NCI-H2029 treated with DMSO at 0.1 percent for 48 hours (cell line): ENCODE measurements around the gene WNT3A.

Source experiments
- DNase-seq: peaks from one replicate; lab custom pipeline; 2025; lab: John Stamatoyannopoulos, UW

The WNT3A gene

DNA sequence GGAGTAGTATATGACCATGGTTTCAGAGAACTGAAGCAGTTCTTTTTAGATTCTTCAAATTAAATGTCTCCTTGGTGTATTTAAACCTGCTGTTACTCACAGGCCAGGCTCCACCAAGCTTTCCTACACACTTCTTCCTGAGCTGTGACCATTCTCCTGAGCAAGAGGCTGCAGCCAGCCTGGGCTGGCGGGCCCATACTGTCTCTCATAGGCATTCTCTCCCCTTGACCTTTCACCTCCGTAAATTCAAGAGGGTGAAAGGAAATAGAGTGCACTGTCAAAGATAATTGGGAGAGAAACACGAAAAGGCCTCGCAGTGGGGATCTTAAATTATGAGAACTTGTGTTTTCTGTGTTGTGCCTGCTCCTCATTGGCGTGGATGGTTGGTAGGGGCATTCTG lies 78.0 kb downstream of the WNT3A start:
- no peak for DNase-seq

DNA sequence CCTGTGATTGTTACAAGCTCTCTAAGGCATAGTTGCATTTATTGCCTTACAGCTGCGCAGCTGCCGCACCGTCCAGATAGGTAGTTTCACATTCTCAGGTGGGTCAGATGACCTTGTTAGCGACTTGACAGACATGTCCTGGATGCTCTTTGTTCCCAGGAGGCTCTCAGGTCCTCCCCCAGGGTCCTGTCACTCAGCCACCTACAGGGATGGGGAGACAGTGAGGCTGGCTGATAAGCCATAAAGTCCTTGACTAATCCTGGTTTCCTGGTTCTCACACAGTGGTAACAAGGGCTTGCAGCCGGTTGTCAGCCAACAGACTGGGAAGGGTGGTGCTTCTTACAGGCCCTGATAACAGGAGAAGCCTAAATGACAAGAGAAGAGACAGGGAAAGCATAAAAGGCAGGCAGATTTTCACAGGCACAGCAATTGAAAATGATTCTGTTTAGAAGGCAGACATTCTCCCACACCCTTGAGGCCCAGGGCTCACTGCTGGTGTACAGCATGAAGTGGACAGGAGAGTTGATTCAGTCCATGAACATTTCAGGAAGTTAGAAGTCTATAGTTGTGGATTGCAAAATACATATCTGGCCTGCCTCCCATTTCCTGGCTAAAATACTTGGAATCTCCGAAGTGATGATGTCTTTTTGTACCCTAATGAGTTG lies 78.6 kb downstream of the WNT3A start:
- DNase-seq: no peak

DNA sequence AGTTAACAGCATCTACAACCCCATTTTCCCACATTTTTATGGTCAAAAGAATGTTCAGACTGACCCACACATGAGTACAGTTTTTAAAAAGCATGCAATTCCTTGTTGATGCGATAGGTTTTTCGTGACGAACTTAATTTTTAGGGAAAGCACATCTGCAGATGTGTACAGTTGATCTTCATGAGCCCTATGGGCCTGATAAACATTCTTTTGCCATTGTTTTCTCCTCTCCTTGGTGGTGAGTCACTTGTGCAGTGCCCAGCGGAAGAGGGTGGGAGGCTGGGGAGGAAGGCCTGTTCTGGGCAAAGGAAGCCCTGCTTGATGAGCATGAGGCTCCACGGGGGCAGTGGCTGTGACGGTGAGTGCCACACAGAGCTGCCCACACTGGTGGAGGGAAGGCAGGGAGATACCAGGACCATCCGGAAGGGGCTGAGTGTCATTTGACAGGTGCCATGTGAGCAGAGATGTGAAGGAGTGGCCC lies 81.0 kb downstream of the WNT3A start:
- DNase-seq: no peak

DNA sequence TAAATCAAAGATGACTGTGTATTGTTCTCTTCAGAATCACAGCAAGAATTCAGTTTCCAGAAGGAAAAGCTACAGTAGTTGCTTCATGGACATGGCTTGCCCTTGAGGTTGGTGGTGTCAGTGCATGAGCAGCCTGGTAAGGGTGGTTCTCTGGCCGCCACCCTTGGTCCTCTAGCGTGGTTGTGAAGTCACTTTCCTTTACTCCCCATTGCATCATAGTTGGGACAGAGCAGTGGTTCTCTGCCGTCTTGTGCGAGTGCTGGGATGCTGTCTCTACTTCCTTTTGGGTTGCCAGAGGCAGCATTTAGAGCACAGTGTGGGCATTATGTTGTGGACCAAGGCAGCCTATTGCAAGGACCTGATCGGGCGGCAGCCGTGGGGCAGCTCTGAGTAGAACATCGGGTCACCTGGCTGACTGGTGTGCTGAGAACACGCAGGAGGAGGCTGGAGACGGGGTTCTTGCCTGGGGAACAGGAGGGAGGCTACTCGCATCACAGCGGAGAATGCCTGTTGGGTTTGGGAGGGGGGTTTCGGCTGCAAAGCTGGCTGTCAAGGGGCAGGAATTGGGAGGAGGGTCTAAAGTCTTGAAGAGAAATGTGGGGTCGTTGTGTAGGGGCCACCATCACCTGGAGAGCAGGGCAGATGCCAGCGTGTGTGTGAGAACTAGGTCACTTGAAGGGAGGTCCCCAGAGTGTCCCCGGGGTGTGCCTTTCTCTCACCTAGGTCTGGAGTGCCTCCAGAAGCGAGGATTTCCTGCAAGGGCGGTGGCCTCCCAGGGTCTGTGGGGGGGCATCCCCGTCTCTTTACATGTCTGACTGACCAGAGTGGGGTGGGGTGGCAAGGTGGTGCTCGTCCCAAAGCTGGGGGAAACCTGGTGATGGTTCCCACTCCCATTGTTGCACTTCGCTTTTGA lies 82.0 kb downstream of the WNT3A start:
- DNase-seq: no peak

DNA sequence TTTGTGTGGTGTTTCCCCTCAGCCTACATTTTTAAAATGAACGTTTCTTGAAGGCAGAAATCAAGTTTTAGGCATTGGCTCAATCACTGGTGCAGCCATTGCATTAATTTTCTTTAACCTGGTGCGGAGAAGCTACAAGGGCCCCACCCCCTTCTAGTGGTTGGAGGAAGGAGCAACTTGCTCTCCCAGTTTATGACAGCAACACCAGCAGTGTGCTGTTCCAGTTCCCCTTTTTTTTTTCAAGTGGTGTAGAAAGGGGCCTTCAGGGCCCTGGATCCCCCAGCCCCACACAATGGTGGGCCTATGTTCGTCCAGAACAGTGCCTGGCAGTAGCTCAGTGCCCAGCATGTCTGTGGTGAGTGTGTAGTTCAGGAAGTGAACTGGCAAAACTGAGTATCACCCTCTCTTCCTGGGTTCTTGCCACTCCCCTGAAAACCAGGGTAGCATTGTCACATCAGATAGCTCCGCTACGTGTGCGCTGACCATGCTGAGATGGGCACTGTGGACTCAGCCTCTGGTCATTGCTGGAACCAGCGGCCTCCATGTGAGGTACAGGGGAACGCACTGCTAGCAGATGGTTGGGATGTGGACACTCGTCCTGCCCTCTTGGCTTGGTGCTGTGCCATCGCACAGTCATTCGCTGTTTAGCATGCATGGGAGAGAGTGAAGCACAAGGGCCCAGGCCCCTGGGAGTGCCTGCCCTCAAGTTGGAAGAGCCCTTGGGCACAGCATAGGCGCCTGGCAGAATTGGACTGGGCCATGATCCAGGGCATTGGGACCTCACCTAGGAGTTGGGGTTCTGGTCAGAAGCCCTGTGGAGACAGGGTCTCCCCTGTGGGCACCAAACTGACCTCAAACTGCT lies 83.0 kb downstream of the WNT3A start:
- DNase-seq: no peak

DNA sequence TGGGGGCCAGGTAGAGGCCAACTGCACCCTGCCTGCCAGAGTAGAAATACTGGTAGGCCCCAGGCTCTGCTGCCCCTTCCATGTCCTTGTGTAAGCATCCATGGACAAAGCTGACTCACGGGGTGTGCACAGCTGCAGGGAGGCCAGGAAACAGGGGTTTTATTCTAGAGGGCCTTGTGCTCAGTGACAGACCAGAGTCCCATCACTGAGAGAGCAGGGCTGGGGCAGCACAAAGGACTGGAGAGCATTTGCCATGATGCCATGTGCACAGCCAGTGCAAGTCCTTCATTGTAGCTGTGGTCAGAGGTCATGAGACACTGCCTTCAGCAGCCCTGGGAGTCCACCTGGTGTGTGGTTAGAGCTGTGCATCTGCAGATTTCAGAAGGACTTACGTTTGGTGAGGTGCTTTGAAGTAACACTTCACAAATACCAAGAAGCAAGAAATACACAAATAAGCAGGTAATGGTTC lies 83.8 kb downstream of the WNT3A start:
- no peak for DNase-seq

DNA sequence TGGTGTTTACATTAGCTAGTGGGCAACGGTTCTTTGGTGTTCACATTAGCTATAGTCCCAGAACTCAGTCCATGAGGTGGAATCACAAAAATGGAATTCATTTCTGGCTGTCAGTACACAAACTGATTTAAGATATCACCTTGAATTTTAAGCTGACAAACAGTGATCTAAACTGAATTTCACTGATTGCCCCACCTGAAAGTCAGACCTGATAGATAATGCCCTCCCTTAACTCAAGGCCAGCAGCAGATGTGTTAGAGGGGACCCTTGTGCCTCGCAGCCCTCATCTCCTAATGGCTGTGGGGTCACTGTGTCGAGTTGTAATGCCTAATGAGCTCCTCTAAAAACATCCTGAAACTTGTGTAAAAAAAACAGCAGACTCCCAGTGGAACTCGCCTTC lies 84.3 kb downstream of the WNT3A start:
- DNase-seq: no peak

DNA sequence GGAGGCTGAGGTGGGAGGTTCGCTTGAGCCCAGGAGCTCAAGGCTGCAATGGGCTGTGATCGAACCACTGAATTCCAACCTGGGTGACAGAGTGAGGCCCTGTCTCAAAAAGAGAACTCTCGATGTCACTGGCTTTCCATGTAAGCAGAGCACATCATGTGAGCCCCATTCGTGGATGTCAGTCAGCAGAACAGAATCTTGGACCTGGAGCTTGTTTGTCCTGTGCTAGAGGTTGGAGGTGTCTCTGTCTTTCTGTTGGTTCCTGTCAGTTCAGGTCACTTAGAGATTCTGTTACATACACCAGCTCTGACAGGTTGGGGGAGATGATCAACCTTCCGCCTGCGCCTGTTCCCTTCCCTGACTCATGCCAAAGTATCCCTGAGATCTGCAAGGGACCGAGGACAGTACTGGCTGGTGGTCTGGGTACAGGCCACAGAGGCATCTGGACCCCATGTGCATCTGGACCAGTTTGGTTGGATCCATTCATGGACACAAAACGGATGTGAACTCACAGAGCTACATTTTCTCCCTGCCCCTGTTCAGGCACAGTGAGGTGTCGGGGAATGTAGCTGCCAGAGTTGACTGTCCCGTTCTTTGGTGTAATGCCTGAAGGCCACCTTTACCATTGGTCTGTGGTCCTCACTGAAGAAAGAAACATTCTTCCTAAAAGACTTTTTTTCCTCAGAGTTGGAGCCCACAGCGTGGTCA lies 85.7 kb downstream of the WNT3A start:
- DNase-seq: no peak

DNA sequence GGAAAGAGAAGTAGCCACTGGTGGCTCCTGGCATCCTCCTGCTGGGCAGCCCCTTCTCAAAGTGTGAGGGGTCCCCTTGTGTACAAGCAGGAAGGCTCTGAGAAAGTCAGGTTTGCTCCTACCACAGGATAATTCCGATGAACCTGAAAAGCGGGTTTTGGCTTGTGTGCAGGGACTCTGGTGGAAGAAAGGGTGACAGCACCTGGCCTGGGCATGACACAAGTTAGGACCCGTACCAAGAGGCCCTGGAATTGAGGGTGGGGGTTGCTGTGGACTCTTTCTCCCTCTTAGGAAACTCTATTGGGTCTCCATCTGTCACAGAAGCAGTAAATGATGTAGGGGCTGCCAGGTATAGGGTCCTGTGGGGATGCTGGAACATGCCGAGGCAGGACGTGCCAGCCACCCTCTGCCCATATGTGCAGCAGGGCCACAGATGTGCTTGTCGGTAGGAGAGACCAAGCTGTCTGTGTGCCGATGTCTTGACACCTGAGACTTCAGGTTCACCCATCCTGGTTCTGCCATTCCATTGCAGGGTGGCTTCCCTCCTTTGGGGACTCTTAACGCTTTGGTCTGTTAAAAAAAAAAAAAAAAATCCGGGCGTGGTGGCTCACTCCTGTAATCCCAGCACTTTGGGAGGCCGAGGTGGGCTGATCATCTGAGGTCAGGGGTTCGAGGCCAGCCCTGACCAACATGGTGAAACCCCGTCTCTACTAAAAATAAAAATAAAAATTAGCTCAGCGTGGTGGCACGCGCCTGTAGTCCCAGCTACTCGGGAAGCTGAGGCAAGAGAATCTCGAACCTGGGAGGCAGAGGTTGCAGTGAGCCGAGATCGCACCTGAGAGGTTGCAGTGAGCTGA lies 86.5 kb downstream of the WNT3A start:
- no peak for DNase-seq

DNA sequence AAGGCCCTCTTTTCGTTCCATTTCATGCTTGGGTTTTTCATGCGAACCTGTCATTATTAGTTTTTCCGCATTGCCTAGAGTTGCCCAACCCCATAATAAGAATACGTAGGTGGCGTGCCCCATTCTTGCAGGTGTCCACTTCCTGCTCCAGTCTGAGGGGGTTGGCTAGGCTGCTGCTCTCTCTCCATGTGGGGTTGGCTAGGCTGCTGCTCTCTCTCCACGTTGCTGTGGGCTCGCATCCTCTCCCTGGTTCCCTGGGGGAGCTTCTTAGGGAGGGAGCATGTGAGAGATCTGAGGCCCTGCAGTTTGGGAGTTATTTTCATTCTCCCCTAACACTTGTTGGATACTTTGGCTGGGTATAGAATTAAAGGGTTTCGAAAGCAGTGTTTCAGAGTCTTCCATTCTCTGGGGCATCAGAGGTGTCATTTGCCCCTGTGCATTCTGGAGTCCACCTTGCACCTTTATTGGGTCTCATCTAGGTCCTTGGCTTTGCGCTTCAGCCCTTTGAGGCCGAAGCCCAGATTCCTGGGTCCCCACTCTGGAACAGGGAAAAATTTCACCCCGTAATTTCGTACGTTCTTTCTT lies 87.7 kb downstream of the WNT3A start:
- no peak for DNase-seq

DNA sequence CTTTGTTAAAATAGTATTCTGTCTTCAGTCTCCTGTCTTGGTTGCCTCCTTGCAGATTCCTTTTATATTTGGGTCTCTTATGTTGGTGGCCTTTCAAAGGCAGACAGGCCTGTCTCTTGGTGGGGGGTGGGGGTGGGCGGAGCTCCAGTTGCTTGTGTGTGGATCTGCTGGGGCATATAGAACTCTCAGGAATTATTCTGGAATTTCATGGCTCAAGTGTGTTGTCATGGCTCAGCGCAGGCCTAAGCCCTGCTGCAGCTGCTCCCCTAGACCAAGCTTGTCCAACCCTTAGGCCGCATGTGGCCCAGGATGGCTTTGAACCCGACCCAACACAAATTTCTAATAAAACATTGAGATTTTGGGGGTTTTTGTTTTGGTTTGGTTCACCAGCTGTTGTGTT lies 88.4 kb downstream of the WNT3A start:
- DNase-seq: no peak

DNA sequence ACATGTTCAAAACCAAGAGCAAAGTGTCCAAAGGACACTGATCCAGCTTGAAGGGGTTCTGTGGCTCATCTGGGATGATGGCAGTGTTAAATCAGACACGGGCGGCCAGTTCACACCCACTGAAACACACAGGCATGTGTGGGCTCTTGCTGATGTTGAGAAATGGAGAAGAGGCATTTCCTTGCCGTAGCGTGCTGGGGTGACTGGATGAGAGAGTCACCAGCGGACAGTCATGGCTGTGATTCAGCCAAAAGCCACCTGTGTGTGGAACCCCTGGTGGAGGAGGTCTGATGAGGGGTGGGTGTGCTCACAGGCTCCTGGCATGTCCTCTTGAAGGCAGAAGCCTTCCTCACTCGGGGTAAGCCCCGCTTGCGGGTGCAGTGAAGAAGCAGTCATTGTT lies 89.1 kb downstream of the WNT3A start:
- no peak for DNase-seq

DNA sequence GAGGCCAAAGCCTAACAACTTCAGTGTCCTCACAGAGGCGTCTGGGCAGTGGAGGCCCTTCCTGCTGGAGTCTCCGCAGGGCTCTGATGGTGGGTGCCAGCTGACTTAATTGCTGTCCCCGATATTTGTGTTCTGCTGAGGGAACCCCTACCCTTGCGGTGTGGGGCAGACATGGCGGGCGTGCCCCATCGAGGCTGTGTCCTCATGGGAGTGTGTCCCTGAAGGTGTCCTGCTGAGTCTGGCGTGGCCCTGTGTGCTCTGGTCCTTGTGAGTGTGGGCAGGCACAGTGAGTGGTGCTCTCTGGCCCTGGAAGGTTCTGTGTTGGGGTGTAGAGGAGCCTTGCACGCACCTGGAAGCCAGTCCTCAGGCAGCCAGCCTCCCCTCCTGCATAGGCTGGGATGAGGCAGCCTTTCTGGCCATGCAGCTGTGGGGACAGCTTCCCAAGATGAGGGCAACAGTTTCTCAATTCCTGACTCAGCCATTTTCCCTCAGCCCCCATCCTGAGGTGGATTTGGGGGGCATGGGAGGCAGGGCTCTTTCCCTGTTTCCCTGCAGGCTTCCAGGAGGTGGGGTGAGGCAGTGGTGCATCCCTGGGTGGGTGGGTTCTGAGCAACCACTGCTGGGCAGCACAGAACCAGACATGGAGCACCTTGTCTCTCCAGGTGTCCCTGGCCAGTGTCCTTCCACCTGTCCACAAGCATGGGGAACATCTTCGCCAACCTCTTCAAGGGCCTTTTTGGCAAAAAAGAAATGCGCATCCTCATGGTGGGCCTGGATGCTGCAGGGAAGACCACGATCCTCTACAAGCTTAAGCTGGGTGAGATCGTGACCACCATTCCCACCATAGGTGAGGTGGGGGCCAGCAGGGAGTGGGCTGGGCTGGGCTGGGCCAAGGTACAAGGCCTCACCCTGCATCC lies 89.9 kb downstream of the WNT3A start:
- no peak for DNase-seq

DNA sequence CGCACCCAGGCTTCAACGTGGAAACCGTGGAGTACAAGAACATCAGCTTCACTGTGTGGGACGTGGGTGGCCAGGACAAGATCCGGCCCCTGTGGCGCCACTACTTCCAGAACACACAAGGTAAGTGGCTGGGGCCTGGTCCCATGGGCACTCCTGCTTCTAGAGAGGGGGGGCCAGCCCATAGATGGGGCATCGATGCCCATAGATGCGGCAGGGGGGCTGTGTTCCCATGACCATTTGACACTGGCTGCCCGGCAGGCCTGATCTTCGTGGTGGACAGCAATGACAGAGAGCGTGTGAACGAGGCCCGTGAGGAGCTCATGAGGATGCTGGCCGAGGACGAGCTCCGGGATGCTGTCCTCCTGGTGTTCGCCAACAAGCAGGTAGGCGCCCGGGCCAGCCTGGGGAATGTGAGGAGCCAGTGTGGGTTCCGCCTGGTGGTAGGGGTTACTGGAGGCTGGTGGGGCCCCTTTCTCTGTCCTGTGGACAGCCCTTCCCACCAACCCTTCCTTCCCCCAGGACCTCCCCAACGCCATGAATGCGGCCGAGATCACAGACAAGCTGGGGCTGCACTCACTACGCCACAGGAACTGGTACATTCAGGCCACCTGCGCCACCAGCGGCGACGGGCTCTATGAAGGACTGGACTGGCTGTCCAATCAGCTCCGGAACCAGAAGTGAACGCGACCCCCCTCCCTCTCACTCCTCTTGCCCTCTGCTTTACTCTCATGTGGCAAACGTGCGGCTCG lies 90.7 kb downstream of the WNT3A start:
- no peak for DNase-seq

DNA sequence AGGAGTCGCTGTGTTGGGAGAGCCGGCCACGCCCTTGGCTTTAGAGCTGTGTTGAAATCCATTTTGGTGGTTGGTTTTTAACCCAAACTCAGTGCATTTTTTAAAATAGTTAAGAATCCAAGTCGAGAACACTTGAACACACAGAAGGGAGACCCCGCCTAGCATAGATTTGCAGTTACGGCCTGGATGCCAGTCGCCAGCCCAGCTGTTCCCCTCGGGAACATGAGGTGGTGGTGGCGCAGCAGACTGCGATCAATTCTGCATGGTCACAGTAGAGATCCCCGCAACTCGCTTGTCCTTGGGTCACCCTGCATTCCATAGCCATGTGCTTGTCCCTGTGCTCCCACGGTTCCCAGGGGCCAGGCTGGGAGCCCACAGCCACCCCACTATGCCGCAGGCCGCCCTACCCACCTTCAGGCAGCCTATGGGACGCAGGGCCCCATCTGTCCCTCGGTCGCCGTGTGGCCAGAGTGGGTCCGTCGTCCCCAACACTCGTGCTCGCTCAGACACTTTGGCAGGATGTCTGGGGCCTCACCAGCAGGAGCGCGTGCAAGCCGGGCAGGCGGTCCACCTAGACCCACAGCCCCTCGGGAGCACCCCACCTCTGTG lies 91.6 kb downstream of the WNT3A start:
- no peak for DNase-seq

DNA sequence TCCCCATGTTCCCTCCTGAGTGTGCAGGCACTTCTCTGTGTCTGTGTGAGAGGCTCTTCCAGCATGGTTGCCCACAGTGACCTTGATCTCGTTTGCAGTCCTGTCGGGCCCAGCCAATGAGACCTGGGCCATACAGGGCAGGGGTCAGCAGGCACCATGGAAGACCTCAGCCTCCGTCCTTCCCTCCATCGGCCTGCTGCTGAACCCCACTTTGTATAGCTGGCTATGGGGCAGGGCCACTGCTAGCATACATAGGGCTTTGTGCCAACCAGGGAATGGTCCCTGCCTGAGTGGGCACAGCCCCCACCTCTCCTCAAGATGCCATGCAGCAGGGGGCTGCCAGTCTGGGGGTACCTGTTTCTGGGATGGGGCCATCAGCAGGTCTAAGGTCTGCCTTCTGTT lies 92.5 kb downstream of the WNT3A start:
- DNase-seq: no peak

DNA sequence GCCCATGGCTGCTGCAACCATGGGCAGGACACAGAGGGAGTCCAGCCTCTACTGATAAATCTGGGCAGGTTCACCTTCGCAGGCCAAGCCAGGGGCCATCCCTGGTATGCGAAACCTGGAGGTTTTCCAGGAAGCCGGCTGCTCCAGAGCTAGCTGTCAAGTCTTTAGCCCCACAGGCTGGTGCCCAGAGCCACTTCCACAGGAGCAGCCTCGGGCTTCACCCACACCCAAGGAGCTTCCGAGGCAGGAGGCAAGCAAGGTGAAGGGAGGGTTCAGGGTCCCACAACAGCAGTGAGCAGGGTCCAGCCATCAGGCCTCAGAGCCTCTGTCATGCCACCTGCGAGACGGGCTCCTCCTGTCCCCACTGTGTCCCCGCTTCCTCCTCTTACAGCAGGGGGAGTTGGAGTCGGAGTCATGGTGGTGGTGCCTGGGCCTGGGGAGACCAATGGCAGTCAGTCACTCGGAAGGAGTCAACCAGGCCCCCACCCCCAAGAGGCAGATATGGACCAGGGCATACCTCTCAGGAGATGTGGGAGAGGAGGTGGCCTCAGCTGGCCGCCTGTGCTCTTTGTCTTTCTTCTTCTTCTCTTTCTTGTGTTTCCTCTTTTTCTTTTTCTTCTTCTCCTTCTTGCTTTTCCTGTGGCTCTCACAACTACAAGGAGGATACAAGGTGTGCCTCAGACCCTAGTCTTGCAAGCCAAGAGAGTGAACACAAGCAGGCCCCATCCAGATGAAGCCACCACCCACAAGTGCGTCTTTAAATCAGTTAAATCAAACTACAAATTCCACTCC lies 94.2 kb downstream of the WNT3A start:
- no peak for DNase-seq
